Inflammatory macrophage (primary cell): Measurements from ENCODE around the gene ZNF787.
"Not testable (repeated sequence)": the region's sequence is repeated elsewhere in the genome, so short reads cannot be mapped to it uniquely, and the experiment has no call there.

Source experiments
- DNase-seq, 2 donors: peaks; one replicate each; pipeline ENCODE4 v3.0.0-alpha.2; 2020 to 2022

ZNF787 gene

DNA sequence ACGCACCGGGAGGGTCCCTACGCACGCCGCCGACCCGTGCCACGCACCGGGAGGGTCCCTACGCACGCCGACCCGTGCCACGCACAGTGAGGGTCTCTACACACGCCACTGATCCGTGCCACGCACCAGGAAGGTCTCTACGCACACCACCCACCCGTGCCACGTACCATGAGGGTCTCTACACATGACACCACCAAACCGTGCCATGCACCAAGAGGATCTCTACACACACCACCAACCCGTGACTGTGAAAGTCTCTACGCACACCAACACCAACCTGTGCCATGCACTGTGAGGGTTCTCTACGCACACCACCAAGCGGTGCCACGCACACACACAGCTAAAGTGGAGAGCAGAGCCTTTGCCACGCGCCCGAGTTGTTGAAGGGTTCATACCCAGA, 16.7 kb downstream of the ZNF787 start:
- DNase-seq, result no peak

- DNase-seq, result no peak
Observed at GRCh38 chr19:56103027-56103614, 18.0 kb downstream of the ZNF787 start.

GRCh38 chr19:56101746-56102535, 19.2 kb downstream of the ZNF787 start:
- DNase-seq, result peak; percentile 15 to 67

DNA sequence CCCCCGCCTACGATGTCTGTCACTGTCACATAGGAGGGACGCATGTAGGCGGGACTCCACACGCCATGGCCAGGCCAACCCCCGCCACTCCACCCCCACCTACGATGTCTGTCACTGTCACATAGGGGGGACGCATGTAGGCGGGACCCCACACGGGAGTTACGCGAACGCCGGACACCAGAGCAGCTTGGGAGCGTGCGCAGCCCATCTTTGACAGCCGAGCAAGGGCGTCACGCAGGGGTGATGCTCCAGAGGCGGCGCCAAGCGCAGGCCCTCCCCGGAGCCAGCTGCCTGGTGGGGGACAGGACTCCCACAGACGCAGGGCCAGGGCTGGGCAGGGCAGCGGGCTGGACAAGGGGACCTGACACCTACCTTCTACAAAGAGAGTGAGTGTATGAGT, 20.0 kb downstream of the ZNF787 start:
- DNase-seq, result no peak

- no peak for DNase-seq
Observed at GRCh38 chr19:56099638-56100539, 21.2 kb downstream of the ZNF787 start.

DNA sequence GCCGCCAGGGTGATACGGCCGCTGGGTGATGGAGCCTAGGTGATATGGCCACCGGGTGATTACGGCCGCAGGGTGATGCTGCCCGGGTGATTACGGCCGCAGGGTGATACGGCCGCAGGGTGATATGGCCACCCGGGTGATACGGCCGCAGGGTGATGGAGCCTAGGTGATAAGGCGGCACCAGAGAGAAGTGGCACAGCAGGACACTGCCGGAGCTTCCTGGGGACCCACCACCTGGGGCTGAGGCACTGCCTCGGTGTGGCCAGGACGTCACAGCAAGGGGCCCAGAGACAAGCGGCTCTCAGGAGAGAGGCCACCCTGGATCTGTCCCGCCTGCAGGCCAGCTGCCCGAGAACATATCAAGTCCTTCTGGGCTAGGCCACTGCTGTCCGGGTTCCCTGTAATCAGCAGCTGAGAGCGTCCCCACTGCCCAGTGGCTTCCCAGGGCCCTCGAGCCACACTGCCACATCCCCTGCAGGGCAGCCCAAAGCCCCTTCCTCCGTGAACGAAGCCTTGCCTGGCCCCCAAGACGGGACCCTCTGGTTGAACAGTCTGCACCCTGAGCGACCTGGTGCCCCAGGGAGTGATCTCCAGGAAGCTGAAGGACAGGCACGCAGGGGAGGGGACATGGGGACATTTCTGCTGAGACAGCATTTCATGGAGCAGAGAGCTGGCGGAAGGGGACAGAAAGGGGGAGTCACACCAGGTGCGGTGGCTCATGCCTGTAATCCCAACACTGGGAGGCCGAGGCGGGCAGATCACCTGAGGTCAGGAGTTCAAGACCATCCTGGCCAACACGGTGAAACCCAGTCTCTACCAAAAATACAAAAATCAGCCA, 22.1 kb downstream of the ZNF787 start:
- no peak for DNase-seq

DNA sequence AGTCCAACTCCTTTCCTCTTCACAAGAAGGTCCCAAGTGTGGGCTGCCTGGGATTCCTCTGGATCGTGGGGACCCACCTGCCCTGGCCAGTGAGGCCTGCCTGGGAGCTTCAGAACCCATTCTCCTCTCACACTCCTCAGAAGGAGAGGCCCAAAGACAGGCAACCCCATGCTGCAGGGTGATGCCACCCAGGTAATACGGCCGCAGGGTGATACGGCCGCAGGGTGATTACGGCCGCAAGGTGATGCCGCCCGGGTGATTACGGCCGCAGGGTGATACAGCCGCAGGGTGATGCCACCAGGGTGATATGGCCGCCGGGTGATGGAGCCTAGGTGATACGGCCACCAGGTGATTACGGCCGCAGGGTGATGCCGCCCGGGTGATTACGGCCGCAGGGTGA, 22.9 kb downstream of the ZNF787 start:
- DNase-seq, result not testable (repeated sequence)

- DNase-seq, result no peak
Observed at GRCh38 chr19:56097776-56098175, 23.3 kb downstream of the ZNF787 start.

DNA sequence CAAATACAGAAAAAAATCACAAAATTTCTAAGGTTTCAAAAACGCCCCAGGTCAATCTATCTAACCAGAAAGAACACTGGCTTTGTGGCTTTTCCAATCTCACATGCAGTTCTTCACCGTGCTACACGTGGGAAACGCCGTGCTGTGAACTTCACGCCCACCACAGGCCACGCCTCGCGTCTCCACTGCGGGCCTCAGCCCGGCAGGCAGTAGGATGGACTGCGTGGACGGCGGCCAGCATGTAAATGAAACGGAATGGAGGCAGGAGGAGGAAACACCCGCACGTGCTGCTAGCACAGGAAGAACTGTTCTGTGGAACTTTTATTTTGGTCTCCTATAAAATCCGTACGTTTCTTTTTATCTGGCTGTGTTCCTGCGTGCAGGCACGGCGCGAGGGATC, 23.8 kb downstream of the ZNF787 start:
- no peak for DNase-seq

- no peak for DNase-seq
Observed at GRCh38 chr19:56096665-56097064, 24.4 kb downstream of the ZNF787 start.

GRCh38 chr19:56094449-56094848, 26.6 kb downstream of the ZNF787 start:
- DNase-seq, result no peak

DNA sequence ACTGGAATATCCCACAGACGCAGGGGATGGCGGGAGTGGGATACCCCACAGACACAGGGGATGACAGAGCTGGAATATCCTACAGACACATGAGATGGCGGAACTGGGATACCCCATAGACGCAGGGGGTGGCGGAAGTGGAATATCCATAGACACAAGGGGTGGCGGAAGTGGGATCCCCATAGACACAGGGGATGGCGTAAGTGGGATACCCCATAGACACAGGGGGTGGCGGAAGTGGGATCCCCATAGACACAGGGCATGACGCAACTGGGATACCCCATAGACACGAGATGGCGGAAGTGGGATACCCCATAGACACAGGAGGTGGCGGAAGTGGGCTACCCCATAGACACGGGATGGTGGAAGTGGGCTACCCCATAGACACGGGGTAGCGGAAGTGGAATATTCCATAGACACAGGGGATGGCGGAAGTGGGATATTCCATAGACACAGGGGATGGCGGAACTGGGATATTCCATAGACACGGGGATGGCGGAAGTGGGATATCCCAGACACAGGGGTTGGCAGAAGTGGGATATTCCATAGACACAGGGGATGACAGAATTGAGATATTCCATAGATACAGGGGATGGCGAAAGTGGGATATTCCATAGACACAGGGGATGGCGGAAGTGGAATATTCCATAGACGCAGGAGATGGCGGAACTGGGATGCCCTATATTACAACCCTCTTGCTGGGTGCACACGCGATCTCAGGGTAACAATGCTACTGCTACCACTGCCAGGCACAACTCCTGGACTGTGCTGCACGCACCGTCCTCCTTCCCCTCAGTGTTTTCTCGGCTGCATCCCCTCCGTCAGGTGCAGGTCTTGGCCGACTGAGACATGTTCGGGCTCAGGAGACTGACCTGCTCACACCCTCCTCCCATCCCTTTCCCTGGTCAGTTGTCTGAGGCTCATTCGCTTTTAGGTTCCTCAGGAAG, 28.1 kb downstream of the ZNF787 start:
- no peak for DNase-seq

DNA sequence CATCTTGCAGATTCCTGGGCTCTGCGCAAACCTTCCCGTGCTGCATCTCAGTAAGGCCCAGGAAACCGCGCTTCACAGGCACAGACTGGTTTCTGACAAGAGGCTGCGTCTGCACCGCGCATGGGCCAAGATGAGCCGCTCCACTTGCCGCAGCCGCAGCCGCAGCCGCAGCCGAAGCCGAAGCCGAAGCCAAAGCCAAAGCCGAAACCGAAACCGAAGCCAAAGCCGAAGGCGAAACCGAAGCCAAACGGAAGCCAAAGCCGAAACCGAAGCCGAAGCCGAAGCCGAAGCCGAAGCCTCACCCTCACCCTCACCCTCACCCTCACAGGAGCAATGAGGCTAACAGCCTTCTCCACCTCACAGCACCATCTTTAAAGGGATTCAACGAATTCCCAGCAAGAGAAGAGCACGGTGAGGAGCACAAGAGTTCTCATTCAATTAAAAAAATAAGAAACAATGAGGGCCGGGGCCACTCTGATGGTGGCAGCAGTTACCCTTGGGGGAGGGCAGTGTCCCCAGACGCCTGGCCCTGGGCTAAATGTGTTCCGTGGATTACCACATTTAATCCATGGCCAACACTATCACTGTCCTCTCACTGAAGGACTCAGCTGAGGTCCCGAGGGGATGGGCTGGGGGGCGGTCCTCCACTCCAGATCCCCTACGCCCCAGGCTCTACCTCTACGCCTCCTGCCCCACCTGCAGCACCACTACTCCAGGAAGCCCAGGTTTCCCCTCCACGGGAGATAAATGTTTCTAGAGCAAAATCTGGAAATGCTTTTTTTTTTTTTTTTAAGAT, 29.1 kb downstream of the ZNF787 start:
- no peak for DNase-seq

DNA sequence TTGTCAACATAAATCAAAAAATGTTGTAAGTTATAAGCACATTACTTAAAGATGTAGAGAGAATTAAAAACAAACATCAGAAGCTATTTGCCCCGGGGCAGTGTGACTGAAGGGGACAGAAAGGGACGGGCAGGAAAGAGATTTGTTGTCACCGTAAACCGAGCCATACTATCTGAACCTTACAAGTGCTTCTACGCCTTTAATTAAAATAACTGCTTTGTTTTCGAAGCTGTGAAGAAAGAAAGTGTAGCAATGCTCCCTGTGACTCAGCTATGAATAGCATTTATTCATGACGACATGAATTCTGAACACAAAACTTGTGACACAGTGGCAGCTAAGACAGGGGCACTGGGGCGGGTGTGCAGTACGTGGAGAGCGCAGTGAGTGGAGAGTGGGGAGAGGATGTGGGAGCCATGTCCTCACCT, 30.0 kb downstream of the ZNF787 start:
- peak; percentile 54 to 71 for DNase-seq

DNA sequence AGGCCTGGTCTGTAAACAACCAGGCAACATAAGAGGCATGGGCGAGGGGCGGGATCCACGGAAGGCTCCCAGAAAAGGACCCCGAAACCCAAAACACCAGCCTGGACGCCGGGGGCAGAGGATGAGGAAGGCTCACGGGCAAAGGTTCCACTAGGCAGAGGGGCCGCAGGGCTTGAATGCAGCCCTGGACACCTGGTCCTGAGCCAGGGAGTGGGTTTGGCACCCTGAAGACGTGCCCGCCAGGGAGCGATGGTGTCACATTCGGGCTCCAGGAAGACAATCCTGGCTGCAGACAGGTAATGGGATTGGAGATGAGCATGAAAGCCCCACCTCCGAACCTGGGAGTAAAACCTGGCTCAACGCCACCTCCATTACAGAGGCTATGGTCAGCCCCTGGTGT, 31.8 kb downstream of the ZNF787 start:
- DNase-seq, result no peak

DNA sequence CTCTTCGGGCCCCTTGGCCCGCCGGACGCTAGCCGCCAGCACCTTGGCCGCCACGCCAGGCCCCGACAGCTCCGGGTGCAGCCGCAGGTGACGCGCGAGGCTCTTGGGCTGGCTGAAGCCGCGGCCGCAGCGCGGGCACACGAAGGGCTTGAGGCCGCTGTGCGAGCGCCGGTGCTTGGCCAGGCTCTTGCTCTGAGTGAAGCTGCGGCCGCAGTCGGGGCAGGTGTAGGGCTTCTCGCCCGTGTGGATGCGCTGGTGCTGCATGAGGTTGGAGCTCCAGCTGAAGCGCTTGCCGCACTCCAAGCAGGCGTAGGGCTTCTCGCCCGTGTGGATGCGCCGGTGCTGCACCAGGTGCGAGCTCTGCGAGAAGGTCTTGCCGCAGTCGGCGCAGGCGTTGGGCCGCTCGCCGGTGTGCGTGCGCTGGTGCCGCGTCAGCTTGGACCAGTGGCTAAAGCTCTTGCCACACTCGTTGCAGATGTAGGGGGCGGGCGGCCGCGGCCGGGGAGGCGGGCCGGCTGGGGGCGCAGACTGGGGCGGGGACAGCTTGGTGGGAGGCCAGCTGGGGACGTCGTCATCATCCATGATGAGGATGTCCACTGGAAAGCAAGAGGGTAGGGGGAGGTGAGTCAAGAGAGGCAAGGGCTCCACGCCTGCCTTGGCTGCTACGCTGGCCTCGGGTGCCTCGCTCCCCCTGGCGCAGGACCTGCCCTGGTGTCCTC, 32.4 kb downstream of the ZNF787 start:
- DNase-seq, result no peak

DNA sequence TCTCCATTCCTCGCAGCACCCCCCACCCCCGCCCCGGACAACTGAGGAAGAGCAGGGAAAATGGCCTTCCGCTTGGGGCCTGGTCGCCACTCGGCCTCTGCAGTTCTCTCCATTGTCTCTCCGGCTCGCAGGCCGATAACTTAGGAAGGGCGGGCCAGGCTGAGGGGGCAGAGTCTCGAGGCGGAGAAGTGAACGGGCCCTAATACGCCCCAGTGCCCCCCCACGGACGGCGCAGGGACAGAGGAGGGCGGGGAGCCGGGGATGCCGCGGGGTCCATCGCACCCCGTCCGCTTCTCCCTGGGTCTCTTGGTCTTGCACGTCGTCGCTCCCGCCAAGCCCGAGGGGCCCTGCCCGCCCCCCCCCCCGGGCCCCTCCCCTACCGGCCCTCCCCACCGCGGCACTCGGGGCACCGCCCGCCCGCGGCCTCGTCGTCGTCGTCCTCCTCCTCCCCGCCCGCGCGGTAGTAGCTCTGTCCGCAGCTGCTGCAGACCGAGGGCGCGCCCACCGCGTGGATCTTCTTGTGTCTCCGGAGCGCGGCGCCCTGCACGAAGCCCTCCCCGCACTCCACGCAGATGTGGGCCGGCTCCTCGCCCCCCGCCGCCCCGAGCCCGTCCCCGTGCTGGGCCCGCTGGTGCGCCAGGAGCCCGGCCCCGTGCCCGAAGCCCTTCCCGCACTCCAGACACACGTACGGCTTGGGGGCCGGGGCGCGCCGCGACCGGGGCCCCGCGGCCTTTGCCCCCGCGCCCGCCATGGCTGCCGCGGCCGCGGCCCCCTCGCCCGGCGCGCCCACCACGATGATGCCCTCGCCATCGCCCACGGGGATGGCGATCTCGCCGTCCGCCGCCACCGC, 33.2 kb downstream of the ZNF787 start:
- no peak for DNase-seq

- DNase-seq, result no peak
Observed at GRCh38 chr19:56086671-56087430, 34.2 kb downstream of the ZNF787 start.
